ENCODE measurements around the gene ZDHHC19.
"Not testable (repeated sequence)": the region's sequence is repeated elsewhere in the genome, so short reads cannot be mapped to it uniquely, and the experiment has no call there.

ZDHHC19 gene, protein sequence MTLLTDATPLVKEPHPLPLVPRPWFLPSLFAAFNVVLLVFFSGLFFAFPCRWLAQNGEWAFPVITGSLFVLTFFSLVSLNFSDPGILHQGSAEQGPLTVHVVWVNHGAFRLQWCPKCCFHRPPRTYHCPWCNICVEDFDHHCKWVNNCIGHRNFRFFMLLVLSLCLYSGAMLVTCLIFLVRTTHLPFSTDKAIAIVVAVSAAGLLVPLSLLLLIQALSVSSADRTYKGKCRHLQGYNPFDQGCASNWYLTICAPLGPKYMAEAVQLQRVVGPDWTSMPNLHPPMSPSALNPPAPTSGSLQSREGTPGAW

DNA sequence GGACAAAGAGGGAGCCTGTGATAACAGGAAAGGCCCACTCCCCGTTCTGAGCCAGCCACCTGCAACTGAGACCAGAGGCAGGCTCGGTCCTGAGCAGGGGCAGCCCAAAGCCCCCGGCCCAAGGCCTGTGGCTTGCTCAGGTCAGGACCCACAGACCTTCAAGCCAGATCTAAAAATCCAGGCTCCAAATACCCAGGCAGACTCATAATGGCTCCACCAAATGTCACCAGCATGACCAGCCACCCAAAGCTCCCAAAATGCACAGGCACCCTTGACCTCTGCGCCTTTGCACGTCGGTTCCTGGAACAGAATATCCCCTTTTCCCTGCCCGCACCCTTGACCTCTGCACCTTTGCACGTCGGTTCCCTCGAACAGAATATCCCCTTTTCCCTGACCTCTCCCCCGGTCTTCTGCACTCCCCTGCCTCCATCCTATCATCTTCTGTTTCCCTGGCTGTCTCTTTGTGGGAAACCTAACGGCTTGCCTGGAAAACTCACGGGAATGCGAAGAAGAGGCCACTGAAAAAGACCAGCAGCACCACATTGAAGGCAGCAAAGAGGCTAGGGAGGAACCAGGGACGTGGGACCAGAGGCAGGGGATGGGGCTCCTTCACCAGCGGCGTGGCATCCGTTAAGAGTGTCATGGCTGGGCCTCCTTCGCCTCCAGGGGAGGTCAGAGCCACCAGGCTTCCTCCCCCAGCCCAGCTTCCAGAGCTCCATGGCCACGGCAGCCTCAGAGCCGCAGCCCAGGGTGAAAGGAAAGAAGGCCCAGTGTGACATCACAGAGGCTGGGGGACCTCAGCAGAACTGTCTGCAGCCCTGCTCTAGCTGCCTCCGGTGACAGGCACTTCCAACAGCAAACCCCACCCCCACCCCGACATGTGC is at the start of gene ZDHHC19:
Gene ZDHHC19 (minus strand): TSS at position 728 of the 884 bp plus-strand sequence. CDS start 85 bp downstream, at position 643.
- no peak for DNase-seq

DNA sequence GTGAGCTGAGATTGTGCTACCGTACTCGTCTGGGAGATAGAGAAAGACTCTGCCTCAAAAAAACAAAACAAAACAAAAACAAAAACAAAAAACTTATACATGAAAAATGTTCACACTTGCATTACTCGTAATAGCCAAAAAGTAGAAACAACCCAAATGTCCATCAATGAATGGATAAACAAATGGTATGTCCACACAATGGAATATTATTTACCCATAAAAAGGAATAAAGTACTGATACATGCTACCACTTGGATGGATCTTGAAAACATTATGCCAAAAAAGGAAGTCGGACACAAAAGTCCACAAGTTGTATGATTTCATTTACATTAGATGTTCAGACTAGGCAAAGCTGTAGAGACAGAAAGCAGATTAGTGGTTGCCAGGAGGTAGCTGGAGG is 49.6 kb upstream of the ZDHHC19 start:
- DNase-seq, result no peak

DNA sequence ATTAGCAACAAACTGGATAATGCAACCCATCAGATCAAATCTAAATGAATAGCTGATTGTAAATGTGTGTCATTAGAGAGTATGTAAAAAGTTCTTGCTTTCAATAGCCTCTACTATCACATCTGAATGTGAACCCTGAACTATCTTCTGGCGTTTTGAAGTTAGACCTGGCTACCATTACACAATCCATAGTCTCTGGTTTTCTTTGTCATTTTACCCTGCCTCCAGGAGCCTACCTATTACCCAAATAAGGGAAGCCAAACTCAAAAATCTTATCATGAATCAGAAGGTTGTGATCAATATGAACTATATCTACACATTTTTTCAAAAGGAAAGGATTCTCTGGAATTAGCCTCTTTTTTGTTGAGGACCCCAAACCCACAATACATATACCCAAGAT is 44.6 kb upstream of the ZDHHC19 start:
- no peak for DNase-seq

GRCh38 chr3:196254376-196255283 is 43.4 kb upstream of the ZDHHC19 start:
- DNase-seq, result no peak

DNA sequence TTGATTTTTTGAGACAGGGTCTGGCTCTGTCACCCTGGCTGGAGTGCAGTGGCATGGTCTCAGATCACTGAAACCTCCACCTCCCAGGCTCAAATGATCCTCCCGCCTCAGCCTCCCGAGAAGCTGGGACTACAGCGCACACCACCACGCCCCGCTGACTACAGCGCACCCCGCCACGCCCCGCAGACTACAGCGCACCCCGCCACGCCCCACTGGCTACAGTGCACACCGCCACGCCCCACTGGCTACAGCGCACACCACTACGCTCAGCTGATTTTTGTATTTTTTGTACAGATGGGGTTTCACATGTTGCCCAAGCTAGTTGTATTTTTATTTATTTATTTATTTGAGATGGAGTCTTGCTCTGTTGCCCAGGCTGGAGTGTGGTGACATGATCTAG is 40.7 kb upstream of the ZDHHC19 start:
- no peak for DNase-seq

DNA sequence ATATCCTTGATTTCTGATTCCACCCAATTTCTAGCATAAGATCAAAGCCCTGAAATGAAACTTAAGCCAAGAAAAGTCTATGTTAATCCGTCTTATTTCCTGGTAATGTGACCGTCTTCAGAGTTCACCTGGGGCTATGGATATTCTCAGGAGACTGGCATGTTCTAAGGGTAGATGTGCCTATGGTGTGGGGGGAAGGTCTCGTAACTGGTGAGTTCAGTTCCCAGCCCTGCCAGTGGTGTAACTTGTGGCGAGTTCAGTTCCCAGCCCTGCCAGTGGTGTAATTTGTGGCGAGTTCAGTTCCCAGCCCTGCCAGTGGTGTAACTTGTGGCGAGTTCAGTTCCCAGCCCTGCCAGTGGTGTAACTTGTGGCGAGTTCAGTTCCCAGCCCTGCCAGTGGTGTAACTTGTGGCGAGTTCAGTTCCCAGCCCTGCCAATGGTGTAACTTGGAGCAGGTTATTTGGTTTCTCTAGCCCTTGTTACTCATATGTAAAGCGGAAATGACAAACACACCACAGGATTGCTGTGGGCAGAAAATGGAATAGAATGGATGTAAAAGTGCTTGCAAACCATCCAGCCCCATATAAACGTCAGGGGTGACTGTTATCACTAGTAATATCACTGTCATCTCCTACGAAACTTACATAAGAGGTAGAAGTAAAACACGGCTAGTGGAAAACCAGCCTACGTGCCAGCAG is 35.6 kb upstream of the ZDHHC19 start:
- peak; percentile 65 for DNase-seq

GRCh38 chr3:196244166-196244565 is 33.0 kb upstream of the ZDHHC19 start:
- not testable (repeated sequence) for DNase-seq

DNA sequence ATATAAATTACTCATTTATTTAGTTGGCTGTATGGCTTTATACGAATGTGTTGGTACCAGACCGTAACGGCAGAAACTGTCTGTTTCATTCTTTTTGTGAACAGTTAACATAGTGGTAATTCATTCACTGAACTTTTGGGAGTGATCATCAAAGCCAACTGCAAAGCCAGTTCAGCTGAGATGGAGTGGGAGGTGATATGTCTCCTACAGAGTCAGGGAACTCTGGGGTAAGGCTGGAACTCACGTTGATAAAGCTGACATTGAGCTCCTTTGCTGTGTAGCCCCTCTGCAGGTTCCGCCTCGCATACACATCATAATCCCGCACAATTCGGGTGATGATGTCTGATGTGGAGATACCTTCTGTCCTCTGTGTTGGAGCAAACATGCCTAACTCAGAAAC is 30.5 kb upstream of the ZDHHC19 start:
- no peak for DNase-seq

- no peak for DNase-seq
Measured at GRCh38 chr3:196240424-196240823, 29.2 kb upstream of the ZDHHC19 start.

DNA sequence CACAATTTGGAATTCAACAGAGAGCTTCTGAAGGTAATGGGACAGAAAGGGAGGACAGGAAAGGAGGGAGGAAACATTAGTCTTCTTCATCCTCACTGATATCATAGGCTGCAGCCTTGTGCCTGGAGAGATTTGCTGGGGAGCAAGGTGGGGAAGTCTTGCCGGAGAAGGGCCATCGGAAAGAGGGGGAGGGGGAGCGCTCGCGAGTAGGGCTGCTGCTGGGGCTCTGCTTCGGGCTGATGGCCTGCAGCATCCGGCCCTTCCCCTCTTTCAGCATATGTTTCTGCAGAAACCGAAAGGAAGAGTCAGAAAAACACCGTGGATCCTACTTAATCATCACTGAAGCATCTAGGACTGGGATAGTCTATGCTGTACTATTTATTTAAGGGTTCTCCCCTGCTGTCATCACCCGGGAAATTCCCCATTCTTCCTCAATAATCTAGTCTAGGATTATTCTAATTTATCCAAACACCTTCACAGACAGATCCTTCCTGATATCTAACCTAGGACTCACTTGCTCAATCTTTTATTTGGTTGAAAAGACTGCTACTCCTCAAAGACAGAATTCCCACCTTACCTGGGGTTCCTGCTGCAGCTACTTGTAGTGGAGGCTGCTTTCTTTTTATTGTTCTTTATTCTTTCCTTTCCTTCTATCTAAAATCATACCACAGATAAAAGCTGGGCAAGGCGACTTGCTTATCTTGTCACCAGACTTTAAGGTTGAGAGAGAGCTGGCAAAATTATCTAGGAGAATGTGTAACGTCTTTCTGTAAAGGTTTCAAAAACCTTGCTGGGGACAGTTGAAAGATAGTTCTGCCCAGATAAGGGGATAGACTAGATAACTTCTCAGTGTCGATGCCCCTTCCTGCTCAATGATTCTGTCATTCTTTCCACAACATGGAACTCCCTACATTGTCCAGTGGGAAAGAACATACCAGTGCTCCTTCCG is 27.7 kb upstream of the ZDHHC19 start:
- DNase-seq, result no peak

DNA sequence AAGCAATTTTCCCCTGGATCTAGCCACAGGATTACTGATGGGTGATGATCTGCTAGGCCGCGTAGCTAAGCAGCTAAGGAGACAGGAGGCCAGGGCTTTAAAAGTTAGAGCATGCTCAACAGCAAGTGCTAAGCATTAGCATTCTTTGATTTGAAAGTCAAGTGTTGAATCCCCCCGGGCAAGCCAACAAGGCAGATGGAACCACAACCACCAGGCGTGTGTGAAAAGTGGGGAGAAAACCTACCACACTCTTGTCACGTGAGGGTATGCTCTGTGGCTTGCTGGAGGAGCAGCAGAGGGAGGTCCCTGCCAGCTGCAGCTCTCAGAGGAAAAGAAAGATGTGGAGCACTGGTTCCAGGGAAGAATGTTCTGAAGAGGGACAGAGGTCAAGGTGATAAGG is 26.0 kb upstream of the ZDHHC19 start:
- DNase-seq, result no peak

DNA sequence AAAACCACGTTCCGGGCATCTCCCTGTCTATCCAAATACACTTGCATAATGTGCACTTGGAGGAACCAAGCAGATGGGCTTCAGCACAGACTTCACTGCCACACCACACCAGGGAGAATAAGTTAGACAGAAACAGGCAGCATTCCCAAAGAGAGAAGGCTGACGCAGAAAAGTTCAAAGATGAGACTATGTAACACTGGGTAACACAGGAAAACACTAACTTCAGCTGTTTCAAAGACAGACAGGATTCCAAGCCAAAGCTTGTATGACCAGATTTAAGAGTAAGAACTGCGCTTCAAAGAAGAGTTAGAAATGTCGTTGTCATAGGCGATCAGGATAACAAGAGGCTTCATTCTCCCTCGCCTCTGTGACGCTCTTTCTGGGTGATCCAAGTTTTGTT is 25.0 kb upstream of the ZDHHC19 start:
- DNase-seq, result no peak

- DNase-seq, result no peak
Measured at GRCh38 chr3:196235452-196236122, 24.4 kb upstream of the ZDHHC19 start.

DNA sequence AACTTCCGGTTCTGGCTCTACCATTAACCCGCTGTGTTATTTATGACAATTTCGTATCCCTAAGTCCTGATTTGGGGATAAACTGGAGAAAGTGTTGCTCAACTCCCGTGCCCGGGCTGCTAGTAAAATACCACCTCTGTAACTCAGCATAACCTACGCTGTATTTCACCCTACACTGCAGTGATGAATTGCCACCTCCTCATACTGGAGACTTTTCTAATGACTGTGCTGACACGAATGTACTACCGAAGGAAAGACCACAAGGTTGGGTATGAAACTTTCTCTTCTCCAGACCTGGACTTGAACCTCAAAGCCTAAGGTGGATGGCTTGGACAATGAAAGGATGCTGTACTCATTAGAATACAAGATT is 21.7 kb upstream of the ZDHHC19 start:
- no peak for DNase-seq

- DNase-seq, result no peak
Measured at GRCh38 chr3:196232154-196232881, 21.1 kb upstream of the ZDHHC19 start.

GRCh38 chr3:196227629-196228493 is 16.7 kb upstream of the ZDHHC19 start:
- DNase-seq, result no peak

GRCh38 chr3:196227121-196227561 is 15.9 kb upstream of the ZDHHC19 start:
- no peak for DNase-seq

GRCh38 chr3:196225763-196226364 is 14.7 kb upstream of the ZDHHC19 start:
- DNase-seq, result no peak
